Tongue (tissue), 2 donors: ENCODE measurements around the gene RGS8. TPM values are rescaled to one million over a fixed set of nuclear protein-coding genes. Genes with fewer than 3 reads are reported as not detected.

Experiments used
- DNase-seq: peaks from one replicate; pipeline ENCODE4 v3.0.0-alpha.2; 2015
- total RNA-seq: library from RNA; depleted of rRNA; stranded (reverse); fragments of >200 nt; gene quantifications from one replicate; pipeline ENCODE4 v1.2.3, GENCODE V29; 2014

The RGS8 gene
- total RNA-seq, 1 donor from 2014 or later: 0.10 TPM

GRCh38 chr1:182637769-182638168, 46.6 kb downstream of the RGS8 start:
- DNase-seq: no peak

GRCh38 chr1:182635871-182636270, 48.5 kb downstream of the RGS8 start:
- DNase-seq: no peak

Other genes with a start within 250 kb of the RGS8 start
- not detected for gene RGSL1, start 234.4 kb downstream of the RGS8 start, total RNA-seq
- 7.4 TPM for gene RNASEL, start 95.3 kb downstream of the RGS8 start, total RNA-seq
- gene RGS16, start 80.2 kb downstream of the RGS8 start, total RNA-seq: 10.3 TPM
- gene NPL, start 105.2 kb upstream of the RGS8 start, total RNA-seq: 3.4 TPM
- gene DHX9, start 154.8 kb upstream of the RGS8 start, total RNA-seq: 131 TPM